ENCODE results near the gene SULT6B1.

Gene SULT6B1

GRCh38 chr2:37153224-37153623, 35.2 kb downstream of the SULT6B1 start:
- in situ Hi-C loops (cut with HindIII; ENCODE audit: low sequenced_read_pairs) = no loop called here

DNA sequence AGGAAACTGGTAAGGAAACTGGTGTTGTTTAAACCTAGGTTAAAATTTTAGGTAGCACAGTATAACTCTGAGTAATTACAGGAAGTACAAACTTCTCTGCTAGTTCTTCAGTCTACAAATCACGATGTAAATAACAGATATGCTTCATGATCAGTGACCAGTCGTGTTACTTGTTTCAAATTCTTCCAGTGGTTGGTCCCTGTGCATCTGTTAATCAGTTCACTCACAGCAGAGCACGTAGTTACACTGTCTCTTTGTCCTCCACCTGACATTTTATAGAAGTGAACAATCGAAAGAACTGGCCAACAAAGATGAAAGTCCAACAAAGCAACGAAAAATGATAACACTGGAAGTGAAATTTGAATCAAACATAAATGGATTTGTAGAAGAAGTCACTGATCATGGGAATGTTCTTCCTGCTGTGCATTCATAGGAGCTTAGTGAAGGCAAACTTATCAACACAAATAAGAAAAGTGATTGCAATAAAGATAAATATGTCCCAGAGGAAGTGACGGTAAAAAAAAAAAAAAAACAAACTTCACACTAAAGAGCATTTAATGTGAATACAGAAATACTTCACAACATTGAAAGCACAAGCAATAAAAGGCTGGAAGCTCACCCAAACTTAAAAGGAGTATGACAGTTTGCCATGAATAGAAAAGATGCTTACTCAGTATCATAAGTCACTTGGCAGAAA, 38.7 kb downstream of the SULT6B1 start:
- in situ Hi-C loops (cut with HindIII; ENCODE audit: low sequenced_read_pairs) = no loop called here

DNA sequence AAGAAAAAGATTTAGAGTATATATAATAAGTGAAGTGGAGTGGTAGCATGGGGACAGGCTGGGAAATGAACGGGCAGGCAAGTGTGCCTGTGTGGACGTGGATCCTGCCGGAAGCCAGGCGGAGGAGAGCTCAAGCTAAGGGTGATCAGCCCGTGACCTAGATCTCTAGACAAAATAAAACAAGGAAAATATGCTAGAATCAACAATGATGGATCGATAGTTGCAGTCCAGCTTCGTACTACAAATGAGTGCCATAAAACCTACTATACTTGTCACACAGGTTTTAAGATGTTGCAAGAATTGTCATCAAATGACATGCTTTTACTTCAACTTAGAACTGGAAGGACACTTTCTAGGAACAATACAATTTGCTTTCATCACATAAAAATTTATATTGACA, 40.1 kb downstream of the SULT6B1 start:
- in situ Hi-C loops (cut with HindIII; ENCODE audit: low sequenced_read_pairs) = no loop called here

GRCh38 chr2:37146062-37146461, 42.4 kb downstream of the SULT6B1 start:
- in situ Hi-C loops (cut with HindIII; ENCODE audit: low sequenced_read_pairs) = no loop called here

GRCh38 chr2:37143974-37144373, 44.5 kb downstream of the SULT6B1 start:
- in situ Hi-C loops (cut with HindIII; ENCODE audit: low sequenced_read_pairs) = no loop called here

- in situ Hi-C loops (cut with HindIII; ENCODE audit: low sequenced_read_pairs) = no loop called here
Measured at GRCh38 chr2:37142546-37142945, 45.9 kb downstream of the SULT6B1 start.

DNA sequence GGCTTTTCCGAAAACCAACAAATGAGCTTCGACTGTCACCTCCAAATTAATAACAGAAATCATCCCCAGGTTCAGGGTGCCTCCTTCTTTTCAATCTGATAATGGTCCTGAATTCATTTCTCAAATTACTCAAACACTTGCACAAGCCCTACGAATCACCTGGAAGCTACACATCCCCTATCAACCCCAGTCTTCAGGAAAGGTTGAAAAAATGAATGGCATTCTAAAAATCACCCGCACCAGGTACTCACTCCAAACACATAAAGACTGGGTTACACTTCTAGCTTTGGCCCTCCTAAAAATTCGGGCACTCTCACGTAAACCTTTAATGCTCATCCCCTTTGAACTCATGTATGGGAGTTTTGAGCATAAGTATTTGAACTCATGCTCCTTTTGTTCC, 55.6 kb downstream of the SULT6B1 start:
- in situ Hi-C loops (cut with HindIII; ENCODE audit: low sequenced_read_pairs) = no loop called here

GRCh38 chr2:37125416-37125815, 63.1 kb downstream of the SULT6B1 start:
- in situ Hi-C loops (cut with HindIII; ENCODE audit: low sequenced_read_pairs) = no loop called here

DNA sequence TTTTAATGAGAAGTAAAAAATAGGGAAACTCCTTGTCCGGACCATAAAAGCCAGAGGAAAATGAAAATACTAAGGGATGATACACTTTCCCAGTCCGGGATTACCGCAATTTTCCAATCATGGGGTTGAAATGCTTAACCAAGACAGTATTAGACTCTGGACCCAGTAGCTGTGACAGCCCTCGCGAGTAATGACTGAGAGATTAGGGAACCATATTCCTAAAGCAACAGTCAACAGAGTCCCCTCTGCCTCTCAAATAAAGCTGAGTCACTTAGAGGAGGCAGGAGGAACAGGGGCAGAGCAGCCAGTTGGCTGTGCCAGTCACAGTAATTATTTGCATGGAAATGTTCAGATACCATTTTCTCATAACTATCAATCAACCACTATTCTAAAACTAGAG, 69.3 kb downstream of the SULT6B1 start:
- in situ Hi-C loops (cut with HindIII; ENCODE audit: low sequenced_read_pairs) = no loop called here
